Tongue (tissue), 2 donors: ENCODE data around the gene HOMER2. TPM values are rescaled to one million over a fixed set of nuclear protein-coding genes. Genes with fewer than 3 reads are reported as not detected.

Source experiments
- DNase-seq: peaks from one replicate; pipeline ENCODE4 v3.0.0-alpha.2; 2015
- total RNA-seq: library from RNA; depleted of rRNA; stranded (reverse); fragments of >200 nt; gene quantifications from one replicate; pipeline ENCODE4 v1.2.3, GENCODE V29; 2014

Gene HOMER2
- total RNA-seq, 1 donor from 2014 or later = 38.4 TPM

- no peak for DNase-seq
These were observed 23.8 kb downstream of the HOMER2 start for GRCh38 chr15:82928711-82929110.

DNA sequence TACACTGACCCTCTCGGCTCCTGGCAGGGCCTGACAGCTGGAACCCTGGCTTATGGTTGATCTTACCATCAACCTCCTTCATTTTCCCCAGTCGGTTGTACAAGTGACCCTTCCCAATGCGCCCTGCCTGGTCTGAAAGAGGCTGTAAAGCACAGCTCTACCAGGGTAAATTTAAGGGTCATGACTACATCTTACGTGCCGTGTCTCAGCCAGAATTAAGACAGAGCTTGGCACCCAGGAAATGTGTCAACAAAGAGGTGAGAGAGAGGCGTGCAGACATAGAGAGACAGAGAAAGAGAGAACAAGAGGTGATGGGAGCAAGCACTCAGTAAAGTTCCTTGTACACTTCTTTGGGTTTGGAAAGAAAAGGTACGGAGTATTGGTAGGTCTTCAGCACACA lies 28.8 kb downstream of the HOMER2 start:
- DNase-seq = no peak

GRCh38 chr15:82922737-82923136 lies 29.8 kb downstream of the HOMER2 start:
- no peak for DNase-seq

DNA sequence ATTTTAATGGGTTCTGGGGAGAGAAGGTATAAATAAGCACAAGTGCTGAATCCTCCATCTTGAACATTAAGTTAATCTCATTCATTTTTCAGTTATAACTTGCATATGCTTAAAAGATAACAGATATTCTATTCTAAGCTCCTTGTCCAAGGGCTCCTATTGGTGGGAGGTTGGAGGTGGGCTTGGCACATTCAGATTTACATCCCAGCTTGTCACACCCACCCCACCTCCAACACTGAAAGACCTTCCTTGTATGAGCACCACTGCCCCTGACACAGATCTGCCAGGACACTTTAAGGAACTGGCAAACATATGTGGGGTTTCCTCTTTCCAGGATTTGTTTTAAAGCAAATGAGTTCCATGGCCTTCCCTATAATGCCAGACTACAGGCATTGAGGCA lies 30.6 kb downstream of the HOMER2 start:
- no peak for DNase-seq

DNA sequence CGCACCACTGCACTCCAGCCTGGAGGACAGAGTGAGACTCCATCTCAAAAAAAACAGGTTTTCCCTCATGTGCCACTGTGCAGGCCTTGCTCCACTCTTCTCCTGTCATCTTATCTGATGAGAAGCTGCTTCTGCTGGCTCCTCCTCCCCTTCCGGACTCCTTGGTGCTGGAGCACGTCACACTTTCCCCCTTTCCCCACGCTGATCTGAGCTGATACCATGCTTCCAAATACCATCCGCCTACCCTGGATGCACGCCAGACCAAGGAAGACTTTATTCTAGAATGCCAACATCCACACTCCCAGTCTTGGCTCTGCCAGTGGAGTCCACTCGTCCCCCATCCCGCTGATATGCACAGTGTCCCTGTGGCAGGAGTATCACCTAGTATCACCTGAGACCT lies 31.3 kb downstream of the HOMER2 start:
- no peak for DNase-seq

GRCh38 chr15:82919231-82919886 lies 33.2 kb downstream of the HOMER2 start:
- DNase-seq = no peak

DNA sequence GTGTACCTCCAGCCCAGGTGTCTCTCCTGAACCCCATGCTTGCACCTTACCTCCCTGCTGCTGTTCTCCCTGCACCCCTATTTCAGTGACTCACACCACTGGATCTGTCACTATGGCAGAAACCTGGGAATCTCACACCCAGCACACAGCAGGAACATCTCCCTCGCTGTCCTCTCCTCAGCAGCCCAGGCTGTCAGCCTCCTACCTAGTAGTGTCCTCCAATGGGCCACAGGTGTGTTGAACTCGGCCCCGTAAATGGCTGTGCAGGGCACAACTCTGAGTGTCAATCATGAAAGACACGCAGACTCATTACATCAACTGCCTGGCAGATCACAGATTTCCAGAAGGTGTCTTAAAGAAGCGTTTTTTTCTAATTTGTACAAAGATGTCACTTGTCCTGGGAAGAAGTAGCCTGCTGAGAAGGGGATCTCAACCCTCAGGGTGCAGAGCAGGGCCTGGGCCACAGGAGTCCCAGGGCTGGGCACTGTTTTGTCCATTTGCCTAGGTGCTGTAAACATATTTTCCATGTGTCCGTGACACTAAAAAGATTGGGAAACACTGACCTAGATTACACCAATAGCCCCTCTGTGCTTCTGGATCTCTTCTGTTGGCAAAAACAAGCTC lies 33.8 kb downstream of the HOMER2 start:
- DNase-seq = no peak

DNA sequence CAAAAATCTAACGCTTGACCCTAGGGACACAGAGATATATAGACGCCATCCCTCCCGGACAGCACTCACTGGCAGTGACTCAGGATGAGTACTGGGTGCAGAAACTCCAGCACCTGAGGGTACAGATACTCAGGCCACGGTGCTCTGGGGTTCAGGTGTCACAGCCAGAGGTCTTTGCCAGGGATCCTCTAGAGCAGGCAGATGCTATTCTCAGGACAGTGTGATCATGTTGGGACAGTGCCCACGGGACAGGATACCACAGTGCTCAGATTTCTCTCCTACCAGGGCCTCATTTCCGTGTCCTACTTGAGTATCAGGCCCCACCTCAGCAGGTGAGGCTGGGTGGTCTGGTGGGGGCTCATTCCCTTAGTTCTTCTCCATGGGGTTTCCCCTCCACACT lies 34.4 kb downstream of the HOMER2 start:
- no peak for DNase-seq

DNA sequence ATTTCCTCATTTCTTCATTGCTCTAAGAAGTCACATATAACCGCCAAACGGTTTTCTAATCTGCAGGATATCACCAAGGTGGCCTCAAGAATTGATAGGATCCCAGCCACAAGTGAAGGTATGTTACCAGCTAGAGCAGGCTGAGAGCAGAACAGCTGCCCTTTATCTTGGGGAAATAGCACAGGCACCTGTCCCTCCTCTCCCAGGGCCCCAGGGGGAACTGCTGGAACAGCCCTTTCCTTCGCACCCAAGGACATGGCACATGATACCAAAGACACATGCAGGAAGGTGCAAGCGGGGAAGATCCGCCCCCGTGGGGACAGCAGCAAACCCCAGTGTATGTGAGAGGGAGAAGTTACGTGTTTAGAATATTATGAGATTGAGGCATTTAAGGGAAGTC lies 35.3 kb downstream of the HOMER2 start:
- no peak for DNase-seq

DNA sequence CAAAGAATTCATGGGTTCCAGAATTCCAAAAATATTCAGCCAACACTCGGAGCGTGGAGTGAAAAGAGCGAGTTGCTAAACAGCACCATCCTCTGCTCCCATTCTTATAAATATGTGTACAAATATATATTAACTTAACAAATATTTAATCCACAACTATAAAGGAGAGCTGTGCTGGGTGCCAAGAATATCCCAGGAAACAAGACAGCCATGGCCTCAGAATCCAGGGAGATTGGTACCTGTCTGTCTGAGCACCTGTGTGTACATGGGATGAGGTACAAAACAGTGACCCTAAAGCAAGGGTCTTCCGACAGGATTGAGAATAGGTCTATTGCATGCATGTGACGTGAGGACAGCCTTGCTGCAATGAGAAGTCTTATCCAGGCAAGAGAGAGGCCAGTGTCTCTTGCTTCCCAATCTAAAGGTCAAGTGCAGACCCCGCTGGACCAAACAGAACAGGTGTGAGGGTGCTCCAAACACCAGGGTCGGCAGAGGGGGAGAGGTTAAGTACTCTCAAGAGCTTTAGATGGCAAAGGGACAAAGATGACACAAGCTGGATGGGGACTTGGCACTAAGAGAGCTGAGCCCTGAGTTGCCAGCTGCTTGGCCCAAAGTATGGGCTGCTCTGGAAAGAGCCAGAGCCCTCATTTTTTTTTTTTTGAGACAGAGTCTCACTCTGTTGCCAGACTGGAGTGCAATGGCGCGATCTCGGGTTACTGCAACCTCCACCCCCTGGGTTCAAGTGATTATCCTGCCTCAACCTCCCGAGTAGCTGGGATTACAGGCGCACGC lies 36.2 kb downstream of the HOMER2 start:
- DNase-seq = peak; percentile 31

DNA sequence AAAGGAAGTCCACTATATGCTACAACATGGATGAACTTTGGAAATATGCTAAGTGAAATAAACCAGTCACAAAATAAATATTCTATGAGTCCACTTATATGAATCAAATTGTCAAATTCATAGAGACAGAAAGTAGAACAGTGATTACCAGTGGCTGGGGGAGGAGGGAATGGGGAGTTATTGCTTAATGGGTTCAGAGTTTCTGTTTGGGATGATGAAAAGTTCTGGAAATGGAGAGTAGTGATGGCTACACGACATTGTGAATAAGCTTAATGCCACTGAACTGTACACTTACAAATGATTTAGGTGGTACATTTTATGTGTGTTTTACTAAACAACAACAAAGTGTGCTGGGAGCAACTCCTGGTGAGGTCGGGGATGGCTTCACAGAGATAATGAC lies 38.1 kb downstream of the HOMER2 start:
- DNase-seq = no peak

DNA sequence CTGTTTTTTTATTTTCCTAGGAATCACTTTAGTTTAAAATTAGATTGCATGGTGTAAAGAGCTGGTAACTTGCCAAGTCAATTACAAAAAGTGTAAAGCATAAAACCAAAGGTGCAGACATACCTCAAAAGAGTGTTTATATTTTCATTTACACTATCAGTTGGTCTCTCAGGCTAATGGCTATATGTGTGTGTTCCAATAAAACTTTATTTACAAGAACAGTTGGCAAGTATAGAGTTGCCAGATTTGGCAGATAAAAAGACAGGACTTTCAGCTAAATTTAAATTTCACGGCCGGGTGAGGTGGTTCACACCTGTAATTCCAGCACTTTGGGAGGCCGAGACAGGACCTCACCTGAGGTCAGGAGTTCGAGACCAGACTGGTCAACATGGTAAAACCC lies 41.1 kb downstream of the HOMER2 start:
- no peak for DNase-seq

GRCh38 chr15:82910721-82911120 lies 41.8 kb downstream of the HOMER2 start:
- no peak for DNase-seq

DNA sequence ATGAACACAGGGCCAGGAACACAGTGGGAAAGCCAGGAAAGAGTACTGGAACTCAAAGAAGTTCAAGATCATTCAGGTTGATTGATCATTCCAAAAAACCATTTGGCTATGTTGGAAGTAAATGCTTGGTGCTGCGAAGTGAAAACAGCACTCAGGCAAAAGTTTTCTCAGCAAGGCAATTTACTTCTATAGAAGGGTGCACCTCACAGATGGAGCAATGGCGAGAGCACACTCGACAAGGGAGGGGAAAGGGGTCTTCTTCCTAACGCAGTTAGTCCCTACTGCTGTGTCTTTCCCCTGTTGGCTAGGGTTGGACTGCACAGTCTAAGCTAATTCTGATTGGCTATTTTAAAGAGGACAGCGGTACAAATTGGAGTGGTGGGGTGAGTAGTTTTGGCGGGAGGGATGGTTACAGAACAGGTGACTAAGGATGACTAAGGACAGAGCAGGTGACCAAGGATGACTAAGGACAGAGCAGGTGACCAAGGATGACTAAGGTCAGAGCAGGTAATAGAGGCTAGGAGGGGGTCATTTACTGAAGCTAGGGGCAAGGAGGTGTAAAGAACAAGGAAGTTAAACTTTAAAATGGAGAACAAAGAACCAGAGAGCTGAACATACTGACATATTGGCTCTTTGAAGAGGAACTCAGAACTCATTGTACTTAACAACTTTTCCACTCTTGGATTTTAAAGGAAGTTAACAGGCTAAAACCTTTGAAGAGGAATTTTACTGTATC lies 43.3 kb downstream of the HOMER2 start:
- DNase-seq = no peak

GRCh38 chr15:82907350-82907749 lies 45.2 kb downstream of the HOMER2 start:
- no peak for DNase-seq

- no peak for DNase-seq
These were observed 47.9 kb downstream of the HOMER2 start for GRCh38 chr15:82904574-82904973.

- no peak for DNase-seq
These were observed 49.0 kb downstream of the HOMER2 start for GRCh38 chr15:82903511-82903910.

DNA sequence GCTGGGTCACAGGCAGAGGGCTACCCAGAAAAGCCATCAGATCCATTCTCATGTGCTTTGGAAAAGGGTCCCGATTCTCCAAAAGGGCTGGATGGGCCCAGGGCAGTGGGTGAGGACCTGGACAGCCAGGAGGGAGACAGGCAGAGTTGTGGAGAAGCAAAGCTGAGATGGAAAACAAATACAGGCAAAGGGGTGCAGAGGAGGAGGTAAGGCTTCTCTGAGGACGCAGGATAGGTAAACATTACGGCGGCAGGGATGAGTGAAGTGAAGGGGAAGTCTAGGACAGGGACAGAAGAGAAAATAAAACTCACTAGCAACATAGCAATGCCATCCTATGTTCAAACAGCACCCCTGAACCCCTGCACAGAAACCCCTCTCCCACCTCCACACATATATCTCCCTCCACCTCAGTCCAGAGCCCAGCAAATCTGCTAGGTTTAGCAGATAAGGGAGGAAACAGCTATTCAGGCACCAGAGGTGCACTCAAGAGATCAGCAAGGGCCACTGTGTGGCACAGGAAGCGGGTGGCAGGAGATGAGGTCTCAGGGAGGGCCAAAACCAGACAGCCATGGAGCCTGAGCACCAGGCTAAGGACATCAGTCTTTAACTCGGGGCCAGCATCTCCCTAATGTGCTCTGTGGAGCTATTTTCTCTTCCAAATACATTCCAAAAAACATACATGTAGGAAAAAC lies 51.3 kb downstream of the HOMER2 start:
- no peak for DNase-seq

DNA sequence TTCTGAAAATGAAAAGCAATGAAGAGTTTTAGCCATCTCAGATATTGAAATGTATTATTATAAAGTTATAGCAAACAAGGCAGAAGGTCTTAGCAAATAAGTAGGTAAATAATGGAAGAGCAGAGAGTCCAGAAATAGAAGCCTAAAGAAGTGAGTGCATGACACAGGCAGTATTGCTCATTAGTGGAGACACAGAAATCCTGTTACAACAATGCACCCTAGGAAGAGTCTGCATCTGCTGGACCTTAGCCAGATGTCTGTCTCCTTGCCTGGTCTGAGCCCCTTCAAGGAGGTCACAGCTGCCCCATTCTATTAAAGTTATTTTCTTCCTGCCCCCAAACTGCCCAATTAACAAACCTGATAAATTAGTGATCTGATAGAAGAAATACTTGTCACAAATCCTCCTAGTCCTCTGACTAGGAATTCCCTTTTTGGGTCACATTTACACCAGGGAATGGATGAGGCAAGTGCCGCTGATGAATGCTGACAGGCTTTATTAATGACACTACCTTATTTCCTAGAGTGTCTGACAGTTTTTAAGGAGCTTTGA lies 51.9 kb downstream of the HOMER2 start:
- DNase-seq = no peak

- no peak for DNase-seq
These were observed 53.6 kb downstream of the HOMER2 start for GRCh38 chr15:82898961-82899360.

DNA sequence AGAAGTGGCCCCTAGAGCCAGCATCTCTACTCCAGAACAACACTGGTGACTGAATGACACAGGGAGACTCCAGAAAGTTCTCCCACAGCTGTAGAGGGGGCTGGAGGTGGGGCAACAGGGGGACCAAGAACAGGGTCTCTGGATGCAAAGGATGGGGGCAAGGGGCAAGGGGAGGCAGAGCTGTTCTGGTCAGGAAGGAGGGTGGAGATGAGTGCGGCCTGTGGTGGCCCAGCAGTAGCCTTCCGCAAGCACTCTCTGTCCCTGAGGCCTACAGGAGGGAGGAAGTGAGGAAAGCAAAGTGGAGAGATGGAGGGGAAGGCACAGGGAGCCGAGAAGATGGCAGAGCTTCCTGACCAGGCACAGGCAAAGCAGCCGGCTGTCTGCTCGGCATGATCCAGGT lies 56.5 kb downstream of the HOMER2 start:
- DNase-seq = no peak

DNA sequence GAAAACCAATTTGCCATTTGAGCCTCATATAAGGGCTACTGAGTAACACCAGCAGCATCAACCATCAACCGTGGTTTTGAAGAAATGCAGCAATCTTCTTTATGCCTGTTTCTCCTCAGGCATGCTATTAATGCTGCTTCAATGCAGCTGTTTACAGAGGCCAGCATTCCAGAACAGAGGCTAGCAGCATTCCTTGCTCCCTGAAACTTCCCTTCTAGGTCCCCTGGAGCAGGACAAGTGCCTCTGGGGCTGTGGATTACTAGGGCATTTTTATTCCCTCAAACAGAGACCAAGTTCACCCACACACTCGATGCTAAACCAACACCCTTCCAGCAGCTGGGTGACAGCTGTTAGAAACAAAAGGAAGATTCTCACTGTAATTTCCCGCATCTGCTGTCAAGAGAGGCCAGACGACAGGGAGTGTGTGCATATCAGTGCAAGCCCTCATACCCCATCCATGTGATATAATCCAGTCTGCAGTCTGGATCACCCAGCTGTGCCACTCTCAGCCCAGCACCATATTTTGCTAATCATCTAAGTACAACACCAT lies 57.5 kb downstream of the HOMER2 start:
- DNase-seq = peak; percentile 92
